ENCODE measurements around the gene ECEL1.

GRCh38 chr2:232466221-232466620, 21.4 kb downstream of the ECEL1 start:
- TF ChIP-seq RAD21 (IDR thresholded peaks at IDR 0.05; ENCODE audit: low read length) = no peak
- no peak for TF ChIP-seq CTCF (conservative IDR thresholded peaks at IDR 0.05; ENCODE audit: low read depth, low read length)
- no peak for TF ChIP-seq POLR2A (IDR thresholded peaks at IDR 0.05; ENCODE audit: low read depth, low read length)
- TF ChIP-seq RFX5 (IDR thresholded peaks at IDR 0.05; ENCODE audit: low read depth, low read length) = no peak
